Tibial artery (tissue), 4 donors: ENCODE measurements around the gene PLPP2.
A peak's percentile ranks its signal among the peaks of the same experiment; 100 is the strongest.

Experiments used
- DNase-seq, 2 donors: peaks; one replicate each; pipeline ENCODE4 v3.0.0-alpha.2; 2019
- H3K27ac ChIP-seq, 2 donors: fragments of 200-600 bp; sonication (generic) in 1 of 2; 1 replicate in 1 of 2; 2 replicates in 1 of 2; pipeline ENCODE4 v1.5.1; 2018 to 2019; ENCODE audit warnings: mild to moderate bottlenecking in 1 of 2
- H3K27me3 ChIP-seq, 2 donors: fragments of 200-600 bp; sonication (generic) in 1 of 2; one replicate each; pipeline versions ENCODE4 v1.5.1 to v1.6.0; 2016 to 2019
- H3K36me3 ChIP-seq, 3 donors: fragments of 200-600 bp; sonication (generic) in 2 of 3; one replicate each; pipeline ENCODE4 v1.5.1; 2016 to 2019; ENCODE audit warnings: mild to moderate bottlenecking in 2 of 3
- H3K4me1 ChIP-seq, 4 donors: fragments of 200-600 bp; sonication (generic) in 2 of 4; 1 replicate in 3 of 4; 2 replicates in 1 of 4; pipeline ENCODE4 v1.5.1; 2016 to 2019
- H3K4me3 ChIP-seq, 2 donors: fragments of 200-600 bp; sonication (generic) in 1 of 2; 1 replicate in 1 of 2; 2 replicates in 1 of 2; pipeline ENCODE4 v1.5.1; 2018 to 2019; ENCODE audit warnings: mild to moderate bottlenecking in 2 of 2
- H3K9me3 ChIP-seq, 3 donors: fragments of 200-600 bp; sonication (generic) in 1 of 3; one replicate each; pipeline ENCODE4 v1.5.1; 2016 to 2019
- CTCF ChIP-seq, 2 experiments: fragments of 200-600 bp in 1 of 2; fragments of 450-650 bp in 1 of 2; IDR thresholded peaks; one replicate each; pipeline ENCODE4 v1.5.1; 2017 to 2019; ENCODE audit warnings: antibody characterized with exemption in 2 of 2, mild to moderate bottlenecking in 1 of 2, moderate library complexity in 1 of 2
- intact Hi-C: fragments of 100-400 bp; cut with DNase I; formaldehyde crosslinking; loops from one replicate; pipeline ENCODE4 v1.15.0; 2023; ENCODE audit warnings: low total_unique reads

PLPP2 gene

GRCh38 chr19:324716-325115 is 33.5 kb upstream of the PLPP2 start:
- H3K27ac ChIP-seq = no peak overlapping the region

GRCh38 chr19:322616-323015 is 31.4 kb upstream of the PLPP2 start:
- DNase-seq = peak in 1 of 2 donors; percentile 4
- no peak for TF ChIP-seq CTCF (IDR thresholded peaks at IDR 0.05)
- intact Hi-C loops = no loop called here
- Histone ChIP-seq H3K4me3 (no peak overlapping the region), H3K27ac (no peak overlapping the region), H3K27me3 (no peaks in the 10 kb centered on the region), H3K4me1 (no peaks in the 10 kb centered on the region), H3K9me3 (peaks cover 0 to under 1% (median 0%) of the 10 kb centered on the region in 3 donors), H3K36me3 (peaks cover 63 to 85% (median 85%) of the 10 kb centered on the region in 3 donors)

More at GRCh38 chr19:324716-325115, 33.5 kb upstream of the PLPP2 start:
- intact Hi-C loops = no loop called here
- DNase-seq = no peak
- peaks cover 0 to 9% (median 0%) of the 10 kb centered on the region in 3 donors for H3K9me3 ChIP-seq
- no peaks in the 10 kb centered on the region for H3K4me1 ChIP-seq
- peaks cover 71 to 94% (median 87%) of the 10 kb centered on the region in 3 donors for H3K36me3 ChIP-seq
- H3K4me3 ChIP-seq = no peak overlapping the region
- TF ChIP-seq CTCF (IDR thresholded peaks at IDR 0.05) = no peak
- H3K27me3 ChIP-seq = no peaks in the 10 kb centered on the region

- Histone ChIP-seq H3K4me1 (no peaks in the 10 kb centered on the region), H3K27ac (no peak overlapping the region), H3K27me3 (no peaks in the 10 kb centered on the region), H3K4me3 (no peak overlapping the region), H3K36me3 (peaks cover 46 to 85% (median 78%) of the 10 kb centered on the region in 3 donors), H3K9me3 (no peaks in the 10 kb centered on the region)
- DNase-seq = no peak
- no peak for TF ChIP-seq CTCF (IDR thresholded peaks at IDR 0.05)
- intact Hi-C loops = no loop called here
Observed at GRCh38 chr19:318509-318774, 27.2 kb upstream of the PLPP2 start.

- intact Hi-C loops = no loop called here
- no peak overlapping the region for H3K27ac ChIP-seq
- DNase-seq = peak in 1 of 2 donors; percentile 29
- no peaks in the 10 kb centered on the region for H3K4me1 ChIP-seq
- H3K9me3 ChIP-seq = no peaks in the 10 kb centered on the region
- H3K36me3 ChIP-seq = peaks cover 46 to 85% (median 80%) of the 10 kb centered on the region in 3 donors
- no peak overlapping the region for H3K4me3 ChIP-seq
- TF ChIP-seq CTCF (IDR thresholded peaks at IDR 0.05) = no peak
- no peaks in the 10 kb centered on the region for H3K27me3 ChIP-seq
Observed at GRCh38 chr19:317710-318508, 26.7 kb upstream of the PLPP2 start.

GRCh38 chr19:315811-316210 is 24.6 kb upstream of the PLPP2 start:
- DNase-seq = no peak
- Histone ChIP-seq H3K4me1 (no peaks in the 10 kb centered on the region), H3K36me3 (peaks cover 42 to 81% (median 73%) of the 10 kb centered on the region in 3 donors), H3K27ac (no peak overlapping the region), H3K9me3 (no peaks in the 10 kb centered on the region), H3K27me3 (no peaks in the 10 kb centered on the region), H3K4me3 (no peak overlapping the region)
- intact Hi-C loops = no loop called here
- no peak for TF ChIP-seq CTCF (IDR thresholded peaks at IDR 0.05)
